NCI-H2196 (cell line): ENCODE data around the gene UNC5A.

Experiments used
- DNase-seq: peaks from one replicate; lab custom pipeline; 2025; ENCODE audit not compliant: unreplicated experiment; lab: John Stamatoyannopoulos, UW

Gene UNC5A

DNA sequence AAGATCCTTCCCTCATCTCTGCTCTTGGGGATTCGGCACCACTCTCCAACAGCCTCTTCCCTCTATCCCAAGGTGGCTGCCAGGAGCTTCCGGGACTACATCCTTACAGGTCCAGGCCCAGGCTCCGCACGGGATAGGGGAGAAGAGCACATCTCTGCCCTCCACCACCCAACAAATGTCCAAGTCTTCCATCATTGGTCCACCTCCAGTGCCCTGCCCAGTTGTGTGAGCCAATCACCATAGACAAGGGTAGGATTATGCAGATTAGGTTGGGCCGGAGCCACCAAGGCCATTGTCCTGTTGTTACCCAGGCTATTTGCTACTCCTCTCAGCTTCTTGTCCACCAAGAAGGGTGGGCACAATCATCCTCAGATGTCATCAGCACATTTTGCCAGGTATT, 9.1 kb downstream of the UNC5A start:
- DNase-seq: peak; percentile 37

DNA sequence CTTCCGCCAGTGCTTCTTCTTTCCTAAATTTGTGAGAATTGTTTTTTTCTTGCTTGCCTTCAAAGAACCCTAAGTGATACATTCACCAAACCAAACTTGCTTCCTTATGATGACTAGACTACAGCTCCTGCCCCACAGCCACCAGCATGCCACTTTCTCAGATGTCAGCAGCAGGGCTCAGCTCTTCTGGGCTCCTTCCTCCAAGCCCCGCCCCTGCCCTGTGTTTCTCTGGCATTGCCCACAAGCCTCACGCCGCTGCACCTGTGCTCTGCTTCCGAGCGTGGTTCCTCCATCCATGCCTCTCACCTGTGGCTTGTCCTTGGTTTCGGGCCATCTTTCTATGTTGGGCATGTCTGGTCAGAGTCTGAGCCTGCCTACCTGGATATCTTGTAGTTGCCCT, 10.6 kb downstream of the UNC5A start:
- DNase-seq: peak; percentile 42

DNA sequence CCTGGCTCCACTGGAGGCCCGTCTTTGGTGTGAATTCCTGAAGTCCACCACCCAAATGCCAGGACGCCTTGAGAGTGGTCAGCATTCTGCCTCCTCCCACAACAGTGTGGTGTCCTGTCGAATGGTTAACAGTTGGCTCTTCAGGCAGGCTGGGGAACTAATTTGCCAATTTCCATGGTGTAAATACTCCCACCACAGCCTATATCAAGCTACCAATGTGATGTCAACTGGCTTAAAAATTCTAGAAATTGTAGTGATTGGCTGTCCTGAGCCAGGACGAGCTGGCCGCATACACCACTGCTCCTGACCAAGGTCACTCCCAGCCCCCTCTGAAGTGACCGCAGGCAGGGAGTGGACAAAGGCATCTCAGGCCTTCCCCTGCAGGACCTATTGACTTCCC, 11.1 kb downstream of the UNC5A start:
- no peak for DNase-seq

DNA sequence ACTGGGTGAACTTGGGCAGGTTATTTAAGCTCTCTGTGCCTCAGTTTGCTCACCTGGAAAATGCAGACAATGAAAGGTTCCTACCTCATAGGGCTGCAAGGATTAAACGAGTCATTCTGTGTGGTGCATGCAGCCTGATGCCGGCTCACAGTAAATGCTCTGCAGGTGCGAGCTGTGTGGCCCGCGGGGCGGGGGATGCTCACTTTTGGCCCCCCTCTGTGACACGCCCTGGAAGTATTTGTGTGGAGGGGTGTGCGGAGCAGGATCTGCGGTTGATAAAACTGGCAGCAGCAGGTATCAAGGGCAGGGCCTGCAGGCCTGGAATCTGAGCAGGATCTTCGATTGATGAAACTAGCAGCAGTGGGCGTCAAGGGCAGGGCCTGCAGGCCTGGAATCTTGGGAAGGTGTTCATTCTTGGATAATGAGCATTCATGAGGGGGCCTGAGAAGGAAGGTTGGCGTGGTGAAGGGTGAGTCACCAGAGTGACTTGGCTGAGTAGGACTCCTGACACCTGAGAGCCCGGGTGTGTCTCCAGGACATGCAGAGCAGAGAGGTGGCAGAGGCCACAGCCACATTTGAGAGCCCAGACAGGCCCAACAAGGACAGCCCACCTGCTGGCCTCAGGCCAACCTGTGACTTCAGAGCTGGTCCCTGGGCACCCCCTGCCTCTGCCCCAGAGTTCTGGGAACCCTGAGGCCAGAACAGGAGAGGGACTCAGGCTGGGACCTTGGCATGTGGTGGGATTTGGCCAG, 11.9 kb downstream of the UNC5A start:
- no peak for DNase-seq

DNA sequence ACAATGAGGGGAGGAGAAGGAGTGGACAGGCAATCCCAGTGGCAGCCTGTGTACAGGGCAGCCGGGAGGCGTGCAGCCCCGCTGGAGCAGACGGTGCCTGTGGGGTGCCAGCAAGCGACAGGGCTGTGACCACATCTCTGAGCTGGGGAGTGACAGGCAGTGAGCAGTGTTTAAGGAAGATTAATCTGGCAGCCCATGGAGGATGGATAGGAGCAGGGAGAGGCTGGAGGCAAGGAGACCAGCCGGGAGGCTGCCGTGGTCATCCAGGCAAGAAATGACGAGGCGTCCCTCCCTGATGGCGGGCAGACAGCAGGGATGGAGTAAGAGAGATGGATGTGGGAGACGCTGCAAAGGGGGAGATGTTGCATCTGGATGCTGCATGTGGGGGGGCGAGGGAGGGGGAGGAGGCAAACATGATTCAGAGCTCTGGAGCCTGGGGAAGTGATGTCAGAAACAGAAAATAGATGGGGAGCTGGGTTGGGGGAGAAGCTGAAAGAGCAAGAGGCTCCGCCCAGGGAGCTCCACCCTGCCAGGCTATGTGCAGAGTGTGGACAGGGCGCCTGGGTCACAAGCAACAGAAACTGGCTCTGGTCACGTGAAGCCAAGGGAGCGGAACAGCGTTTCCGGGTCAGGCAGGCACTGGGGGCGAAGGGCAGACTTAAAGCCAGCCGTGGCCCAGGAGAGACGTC, 12.6 kb downstream of the UNC5A start:
- no peak for DNase-seq

DNA sequence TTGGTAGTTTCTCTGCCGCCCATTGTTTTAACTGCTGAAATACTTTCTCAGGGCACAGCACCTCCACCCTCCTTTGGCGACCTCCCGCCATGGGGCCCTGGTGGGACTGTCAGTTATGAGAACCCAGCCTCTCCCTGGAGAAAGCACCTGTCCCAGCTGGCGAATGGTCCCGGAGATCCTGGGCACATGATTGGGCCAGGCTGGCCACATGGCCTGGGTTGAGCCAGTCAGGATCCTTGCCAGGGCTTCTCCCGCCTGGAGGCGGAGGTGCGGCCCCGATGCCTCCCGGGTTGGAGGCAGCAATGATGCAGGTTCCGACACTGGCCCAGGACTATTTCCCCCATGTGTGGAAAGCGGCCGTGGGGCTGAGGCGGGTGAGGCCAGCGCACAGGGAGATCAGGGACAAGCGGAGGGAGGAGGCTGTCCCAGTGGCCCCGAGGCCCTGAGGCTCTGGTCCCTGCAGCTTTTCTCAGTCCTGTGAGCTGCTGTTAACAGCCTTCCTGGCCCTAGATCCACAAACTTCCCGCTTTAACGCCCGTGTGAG, 13.6 kb downstream of the UNC5A start:
- DNase-seq: no peak

DNA sequence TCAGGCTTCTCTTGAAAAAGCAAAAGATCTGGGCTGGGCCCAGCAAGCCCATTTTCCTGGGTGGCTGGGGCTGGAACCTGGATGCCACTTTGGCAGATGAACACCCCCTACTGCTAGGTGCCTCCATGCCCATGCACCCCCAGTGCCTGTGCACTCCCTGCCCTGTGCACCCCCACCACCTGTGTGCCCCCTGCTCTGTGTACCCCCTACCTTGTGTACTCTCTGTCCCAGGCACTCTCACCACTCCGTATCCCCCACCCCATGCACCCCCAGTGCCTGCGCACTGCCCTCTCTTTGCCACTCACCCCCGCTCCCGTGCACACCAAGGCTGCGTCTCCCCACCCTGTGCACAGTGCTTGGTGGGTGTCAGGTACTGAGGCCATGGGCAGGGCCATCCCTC, 14.2 kb downstream of the UNC5A start:
- no peak for DNase-seq

DNA sequence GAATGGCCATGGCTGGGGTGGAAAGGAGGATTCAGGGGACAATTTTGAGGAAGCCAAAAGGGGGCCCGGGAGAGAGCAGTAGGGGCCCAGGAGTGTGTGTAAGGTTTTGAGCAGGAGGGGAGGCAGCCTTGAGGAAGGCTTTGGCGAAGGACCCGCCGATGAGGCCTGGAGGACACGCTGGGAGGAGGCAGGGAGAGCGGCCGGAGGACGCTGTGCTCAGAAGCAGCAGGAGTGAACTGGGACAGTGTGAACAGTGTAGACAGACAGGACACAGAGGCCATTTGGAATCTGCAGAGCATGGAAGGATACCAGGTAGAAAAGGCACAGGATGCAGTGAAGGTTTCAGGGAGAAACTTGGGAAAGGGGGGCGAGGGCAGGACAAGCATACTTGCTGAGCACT, 14.9 kb downstream of the UNC5A start:
- DNase-seq: no peak

DNA sequence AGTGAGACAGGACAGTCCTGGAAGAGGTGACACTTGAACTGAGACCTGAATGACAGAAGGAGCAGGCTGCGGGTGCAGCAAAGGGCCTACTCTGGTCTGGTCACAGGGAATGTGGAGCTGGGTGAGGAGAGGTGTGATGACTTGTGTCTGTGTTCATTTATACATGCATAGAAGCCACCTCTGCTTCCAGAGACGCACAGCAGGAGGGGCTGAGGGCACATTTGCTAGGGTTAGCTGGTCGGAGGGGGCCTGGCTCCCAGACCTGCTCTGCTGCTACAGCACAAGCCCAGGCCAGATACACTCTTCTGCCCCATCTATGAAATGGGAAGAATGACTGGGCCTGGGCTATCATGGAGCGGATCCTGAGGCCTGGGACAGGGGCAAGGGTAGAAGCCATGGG, 15.6 kb downstream of the UNC5A start:
- DNase-seq: no peak

DNA sequence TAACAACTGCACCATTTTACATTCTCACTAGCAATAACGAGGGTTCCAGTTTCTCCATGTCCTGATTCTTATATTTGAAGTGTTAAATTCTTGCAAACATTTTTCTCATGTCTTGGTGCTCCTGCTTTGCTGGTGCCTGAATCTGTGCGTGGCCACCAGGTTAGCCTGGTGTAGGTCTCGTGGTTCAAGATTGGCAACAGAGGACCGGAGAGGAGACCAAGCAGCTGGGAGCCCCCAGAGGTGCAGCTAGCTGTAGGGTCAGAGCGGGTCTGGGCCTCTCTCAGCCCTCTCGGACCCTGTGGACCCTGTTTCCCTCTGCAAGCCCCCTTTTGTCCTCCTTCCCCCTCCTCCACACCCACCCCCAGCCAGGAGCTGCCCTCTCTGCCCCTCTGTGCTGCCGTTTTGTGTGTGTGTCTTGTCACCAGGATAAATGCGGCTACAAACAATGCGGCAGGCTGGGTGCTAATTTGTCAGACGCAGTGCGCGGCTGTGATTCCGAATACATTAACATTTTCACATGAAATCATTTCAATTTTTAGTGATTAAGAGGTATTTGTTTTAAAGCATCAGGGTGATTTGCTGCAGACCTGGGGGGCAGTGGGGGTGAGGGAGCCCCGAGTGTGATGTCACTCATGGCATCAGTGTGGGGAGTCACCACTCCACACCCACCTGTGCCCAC, 17.5 kb downstream of the UNC5A start:
- DNase-seq: no peak

DNA sequence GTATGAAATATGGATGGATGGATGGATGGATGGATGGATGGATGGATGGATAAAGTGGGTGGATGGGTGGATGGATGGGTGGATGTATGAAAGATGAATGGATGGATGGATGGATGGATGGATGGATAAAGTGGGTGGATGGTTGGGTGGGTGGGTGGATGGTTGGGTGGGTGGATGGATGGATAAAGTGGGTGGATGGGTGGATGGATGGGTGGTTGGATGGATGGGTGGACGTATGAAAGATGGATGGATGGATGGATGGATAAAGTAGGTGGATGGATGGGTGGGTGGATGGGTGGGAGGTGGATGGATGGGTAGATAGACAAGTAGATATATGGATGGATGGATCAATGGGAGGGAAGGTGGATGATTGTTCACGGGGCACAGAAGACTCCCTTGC, 19.0 kb downstream of the UNC5A start:
- no peak for DNase-seq

DNA sequence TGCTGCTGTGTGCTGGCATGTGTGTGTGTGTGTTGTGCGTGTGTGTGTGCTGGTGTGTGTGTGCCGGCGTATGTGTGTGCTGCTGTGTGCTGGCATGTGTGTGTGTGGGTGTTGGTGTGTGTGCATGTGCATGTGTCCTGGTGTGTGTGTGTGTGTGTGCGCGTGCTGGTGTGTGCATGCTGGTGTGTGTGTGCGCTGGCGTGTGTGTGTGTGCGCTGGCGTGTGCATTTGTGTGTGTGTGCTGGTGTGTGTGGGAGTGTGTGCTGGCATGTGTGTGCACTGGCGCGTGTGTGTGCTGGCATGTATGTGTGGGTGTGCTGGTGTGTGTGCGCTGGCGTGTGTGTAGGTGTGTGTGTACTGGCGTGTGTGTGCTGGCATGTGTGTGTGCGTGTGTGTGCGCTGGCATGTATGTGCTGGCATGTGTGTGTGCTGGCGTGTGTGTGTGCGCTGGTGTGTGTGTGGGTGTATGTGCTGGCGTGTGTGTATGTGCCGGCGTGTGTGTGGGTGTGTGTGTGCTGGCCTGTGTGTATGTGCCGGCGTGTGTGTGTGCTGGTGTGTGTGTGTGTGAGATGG, 20.1 kb downstream of the UNC5A start:
- no peak for DNase-seq

DNA sequence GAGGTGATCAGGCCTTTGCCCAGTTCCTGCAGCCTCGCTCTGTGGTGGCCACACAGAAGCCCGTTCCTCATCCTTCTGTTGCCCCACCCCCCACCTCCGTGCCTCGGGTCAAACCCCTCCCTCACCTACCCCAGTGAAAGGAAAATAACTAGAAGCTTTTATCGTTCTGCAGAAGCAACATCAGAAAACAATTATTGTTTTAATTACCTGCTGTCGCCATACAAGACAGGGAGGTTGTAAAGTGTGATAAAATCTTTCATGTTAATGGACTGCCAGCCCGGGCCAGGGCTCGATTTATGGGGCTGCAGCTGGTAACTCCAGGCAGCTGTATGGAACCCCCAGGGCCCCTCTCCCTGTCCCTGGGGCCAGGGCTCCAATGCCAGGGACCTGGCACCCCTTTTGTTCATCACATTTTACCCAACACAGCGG, 20.6 kb downstream of the UNC5A start:
- DNase-seq: no peak

DNA sequence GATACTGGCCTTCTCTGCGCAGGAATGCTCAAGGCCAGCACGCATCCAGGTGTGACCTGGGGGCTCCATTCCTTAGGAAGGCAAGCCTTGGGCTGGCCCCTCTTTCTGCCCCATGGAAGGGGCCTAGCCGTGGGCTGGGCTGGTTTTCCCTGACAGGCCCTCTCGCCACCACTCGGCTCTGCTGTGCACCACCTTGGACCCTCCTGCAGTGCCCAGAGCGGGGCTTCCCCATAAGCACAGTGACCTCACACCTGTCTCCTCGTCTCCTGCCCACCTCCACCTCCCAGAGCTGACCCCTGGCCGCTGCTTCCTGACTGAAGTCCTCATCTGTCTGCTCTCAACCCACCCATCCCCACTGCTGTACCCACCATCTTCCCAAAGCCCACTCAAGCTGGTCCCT, 21.1 kb downstream of the UNC5A start:
- no peak for DNase-seq

DNA sequence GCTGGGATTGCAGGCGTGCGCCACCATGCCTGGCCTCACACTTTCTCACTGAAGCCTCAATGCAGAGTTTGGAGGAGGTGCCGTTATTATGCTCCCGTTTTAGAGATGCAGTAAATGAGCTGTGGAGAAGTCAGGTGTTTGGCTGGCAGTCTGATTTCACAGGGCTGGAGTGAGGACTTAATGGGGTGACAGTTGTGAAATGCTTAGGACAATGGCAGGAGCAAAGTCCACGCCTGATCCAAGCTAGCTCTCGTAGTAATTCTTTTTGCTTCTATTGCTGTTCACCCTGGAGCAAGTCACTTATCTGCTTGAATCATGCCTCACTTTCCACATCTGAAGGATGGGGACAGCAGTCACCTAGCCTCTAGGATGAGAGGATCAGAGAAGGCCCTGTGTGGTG, 21.8 kb downstream of the UNC5A start:
- no peak for DNase-seq

DNA sequence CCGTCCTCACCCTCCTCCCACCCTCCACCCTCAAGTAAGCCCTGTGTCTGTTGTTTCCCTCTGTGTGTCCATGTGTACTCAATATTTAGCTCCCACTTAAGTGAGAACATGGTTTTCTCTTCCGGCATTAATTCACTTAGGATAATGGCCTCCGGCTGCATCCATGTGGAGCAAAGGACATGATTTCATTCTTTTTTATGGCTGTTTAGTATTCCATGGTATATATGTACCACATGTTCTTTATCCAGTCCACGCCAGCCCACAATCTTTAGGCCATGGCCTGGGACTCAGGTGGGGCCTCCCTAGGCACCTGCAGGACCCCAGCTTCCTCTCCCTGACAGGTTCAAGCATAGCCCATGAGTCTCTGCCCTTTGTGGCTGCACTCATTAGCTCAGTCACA, 22.9 kb downstream of the UNC5A start:
- no peak for DNase-seq

DNA sequence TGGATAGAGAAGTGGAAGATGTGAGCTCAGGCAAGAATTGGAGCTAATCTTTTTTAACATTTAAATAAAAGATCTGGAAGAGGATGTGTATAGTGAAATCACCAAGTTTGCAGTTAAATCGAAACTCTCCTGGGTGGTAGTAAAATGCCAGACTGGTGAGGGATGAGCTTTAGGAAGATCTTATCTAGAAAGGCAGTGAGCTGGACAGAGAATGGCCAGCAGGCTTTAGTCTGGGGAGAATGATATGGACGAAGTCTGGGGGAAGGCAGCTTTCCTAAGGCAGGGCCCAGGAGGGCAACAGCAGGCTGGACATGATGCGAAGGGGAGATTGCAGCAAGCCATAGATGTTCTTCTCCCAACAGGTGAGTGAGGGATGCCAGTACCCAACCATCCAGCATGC, 25.6 kb downstream of the UNC5A start:
- no peak for DNase-seq

DNA sequence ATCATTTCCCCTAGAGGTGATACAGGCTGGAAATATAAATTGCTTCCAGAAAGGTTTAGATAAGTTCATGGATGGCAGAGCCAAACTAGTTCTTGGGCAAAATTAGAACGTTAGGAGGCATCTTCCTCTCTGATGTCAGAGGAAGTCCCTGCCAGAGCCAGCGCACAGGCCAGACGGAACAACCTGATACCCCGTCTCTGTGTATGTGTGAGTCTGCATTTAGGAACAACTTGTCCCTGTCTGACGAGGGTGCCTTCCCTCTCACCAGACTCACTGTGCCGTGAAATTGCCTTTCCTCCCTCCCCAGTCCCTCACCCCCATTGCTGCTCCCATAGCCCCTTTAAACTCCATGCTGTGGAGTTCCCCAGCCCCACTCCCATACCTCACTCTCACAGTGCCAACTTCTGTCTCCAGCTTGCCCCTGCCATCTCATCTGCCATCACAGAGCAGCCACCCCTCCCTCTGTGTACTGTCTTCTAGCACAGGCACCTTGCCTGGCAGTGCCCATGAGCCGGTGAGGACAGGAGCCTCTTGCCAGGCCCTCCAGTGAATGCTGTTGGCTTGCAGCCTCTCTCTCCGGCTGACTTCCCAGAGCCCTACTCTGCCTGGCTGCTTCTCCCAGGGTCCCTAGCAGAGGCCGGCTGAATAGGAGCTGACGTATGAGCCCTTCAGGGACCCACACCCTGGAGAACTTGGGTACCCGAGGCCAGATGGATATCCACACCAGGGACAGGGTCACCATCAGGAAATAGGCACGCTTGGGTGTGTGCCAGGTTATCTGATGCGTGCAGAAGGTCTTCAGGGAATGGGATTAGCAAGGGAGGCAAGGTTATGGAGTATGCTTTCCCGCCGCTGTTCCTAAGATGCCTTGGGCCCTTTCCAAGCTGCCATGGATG, 26.7 kb downstream of the UNC5A start:
- no peak for DNase-seq

DNA sequence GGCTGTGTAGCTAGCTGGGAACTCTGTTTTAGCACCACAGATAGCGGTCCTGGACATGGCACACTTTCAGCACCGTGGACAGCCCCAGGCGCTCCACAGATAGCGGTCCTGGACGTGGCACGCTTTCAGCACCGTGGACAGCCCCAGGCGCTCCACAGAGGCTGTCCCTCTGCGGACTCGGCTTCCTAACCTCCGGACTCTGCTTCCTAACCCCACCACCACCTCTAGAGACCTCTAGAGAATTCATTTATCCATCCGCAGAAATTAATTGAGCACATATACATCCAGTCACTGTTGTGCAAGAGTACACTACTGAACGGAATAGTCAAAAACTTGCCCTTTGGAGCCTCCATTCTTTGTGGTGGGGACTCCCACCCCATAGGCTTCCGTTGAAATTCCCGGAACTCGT, 27.4 kb downstream of the UNC5A start:
- DNase-seq: no peak

DNA sequence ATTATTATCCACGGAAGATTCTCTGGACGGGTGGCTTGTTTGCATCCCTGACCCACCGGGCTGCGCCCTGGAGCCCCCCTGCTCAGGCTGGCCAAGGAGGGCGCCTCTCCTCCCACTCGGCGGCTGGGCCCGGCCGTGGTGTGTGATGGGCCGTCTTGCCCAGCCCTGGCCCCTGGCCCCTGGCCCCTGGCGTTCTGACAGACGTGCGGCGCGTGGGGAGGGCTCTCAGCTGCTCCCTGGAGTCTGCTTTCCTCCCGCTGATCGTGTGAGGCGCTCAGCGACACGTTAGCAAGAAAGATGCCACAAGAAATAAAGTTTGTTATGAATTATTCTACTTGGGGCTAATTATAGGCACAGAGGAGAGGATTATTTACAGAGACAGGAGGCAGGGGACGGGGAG, 33.3 kb downstream of the UNC5A start:
- no peak for DNase-seq

DNA sequence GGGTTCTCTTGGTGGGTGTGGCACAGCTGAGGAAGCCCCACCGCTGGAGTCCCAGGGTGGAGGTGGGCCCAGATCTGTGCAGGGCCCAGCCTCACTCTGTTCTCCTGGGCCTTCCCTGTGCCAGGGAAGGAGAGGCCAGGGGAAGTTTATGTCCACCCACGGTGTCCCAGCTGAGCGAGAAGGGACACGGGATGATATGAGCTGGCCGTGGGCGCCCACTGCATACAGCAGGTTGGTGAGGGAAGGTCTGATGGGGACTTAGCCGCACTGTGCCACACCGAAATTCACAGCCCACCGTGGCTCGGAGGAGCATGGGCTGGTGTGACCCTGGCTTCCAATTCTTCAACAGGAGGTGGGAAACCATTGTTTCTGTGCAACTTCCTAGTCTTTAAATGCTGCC, 33.9 kb downstream of the UNC5A start:
- DNase-seq: no peak
